Esophagus muscularis mucosa (tissue), 4 donors: ENCODE measurements around the gene PAIP1. TPM values are rescaled to one million over a fixed set of nuclear protein-coding genes. Genes with fewer than 3 reads are reported as not detected.
"Not testable (repeated sequence)": the region's sequence is repeated elsewhere in the genome, so short reads cannot be mapped to it uniquely, and the experiment has no call there.

Source experiments
- DNase-seq: peaks from one replicate; pipeline ENCODE4 v3.0.0-alpha.2; 2017; ENCODE audit errors: extremely low spot score
- H3K27ac ChIP-seq, 4 donors: fragments of 200-600 bp; sonication (generic); replicated peaks in 1 of 4; 1 replicate in 3 of 4; 2 replicates in 1 of 4; pipeline ENCODE4 v1.5.1; 2016 to 2019; ENCODE audit warnings: mild to moderate bottlenecking in 1 of 4
- H3K27me3 ChIP-seq, 4 donors: fragments of 200-600 bp; sonication (generic); one replicate each; pipeline versions ENCODE4 v1.5.1 to v1.6.0; 2016 to 2019
- H3K36me3 ChIP-seq, 4 donors: fragments of 200-600 bp; sonication (generic); one replicate each; pipeline ENCODE4 v1.5.1; 2016 to 2019
- H3K4me1 ChIP-seq, 4 donors: fragments of 200-600 bp; sonication (generic); one replicate each; pipeline ENCODE4 v1.5.1; 2016 to 2019
- H3K4me3 ChIP-seq, 4 donors: fragments of 200-600 bp; sonication (generic); 1 replicate in 2 of 4; 2 replicates in 2 of 4; pipeline ENCODE4 v1.5.1; 2016 to 2019; ENCODE audit warnings: mild to moderate bottlenecking in 4 of 4, moderate library complexity in 1 of 4
- H3K9me3 ChIP-seq, 4 donors: fragments of 200-600 bp; sonication (generic); 1 replicate in 3 of 4; 2 replicates in 1 of 4; pipeline ENCODE4 v1.5.1; 2016 to 2019
- CTCF ChIP-seq, 3 experiments: fragments of 200-600 bp in 2 of 3; fragments of 450-650 bp in 1 of 3; sonication (generic) in 2 of 3; IDR thresholded peaks; one replicate each; pipeline ENCODE4 v1.5.1; 2017 to 2019; ENCODE audit warnings: antibody characterized with exemption in 3 of 3, mild to moderate bottlenecking in 2 of 3, moderate library complexity in 1 of 3
- EP300 ChIP-seq: sonication (generic); formaldehyde crosslinking; IDR thresholded peaks from one replicate; pipeline ENCODE4 v1.6.1; 2017; ENCODE audit warnings: antibody characterized with exemption
- POLR2A ChIP-seq: fragments of 450-650 bp; IDR thresholded peaks from one replicate; pipeline ENCODE4 v1.6.1; 2017; ENCODE audit warnings: antibody characterized with exemption, moderate library complexity, mild to moderate bottlenecking, low read depth
- POLR2AphosphoS5 ChIP-seq, 2 donors: sonication (generic); formaldehyde crosslinking; IDR thresholded peaks; one replicate each; pipeline ENCODE4 v1.6.1; 2017; ENCODE audit warnings: antibody characterized with exemption in 2 of 2
- WGBS: methylation state at CpG from one replicate; pipeline ENCODE4 v1.1.5; 2018; 5-methylcytosine and 5-hydroxymethylcytosine counted together
- intact Hi-C: fragments of 100-400 bp; cut with DNase I; formaldehyde crosslinking; loops from one replicate; pipeline ENCODE4 v1.15.1; 2023
- total RNA-seq, 4 donors: library from RNA; depleted of rRNA; stranded (reverse); fragments of >200 nt; gene quantifications; one replicate each; pipeline versions ENCODE4 v1.1.0 to v1.2.1, GENCODE V29; 2016

Gene PAIP1
- total RNA-seq, 4 donors from 2014 or later: 81.4 to 135 (median 106) TPM

GRCh38 chr5:43602461-43603343 is 45.8 kb upstream of the PAIP1 start, which contains the start of gene NNT:
NNT (plus strand) TSS chr5:43603180; CDS start chr5:43609196, 6,016 bp downstream.
- under 1% methylated on average over 27 of the region's 60 CpGs for WGBS
- intact Hi-C loops: loop anchor here (1.0 kb wide), 1 partner anchor 46 kb away; no protein-coding TSS in a partner anchor
- peak; percentile 31 to 65 for TF ChIP-seq POLR2AphosphoS5 (IDR thresholded peaks at IDR 0.05)
- TF ChIP-seq CTCF (IDR thresholded peaks at IDR 0.05): no peak
- H3K27ac ChIP-seq: peak within 1 kb of the TSS; percentile 87 to 92 (median 90)
- H3K4me1 ChIP-seq: peaks cover 20 to 36% (median 30%) of the 10 kb centered on the region in 4 donors
- no peak for DNase-seq
- peak within 1 kb of the TSS; percentile 73 to 92 (median 80) for H3K4me3 ChIP-seq
- no peaks in the 10 kb centered on the region for H3K36me3 ChIP-seq
- no peaks in the 10 kb centered on the region for H3K9me3 ChIP-seq
- no peaks in the 10 kb centered on the region for H3K27me3 ChIP-seq

GRCh38 chr5:43601454-43602260 is 44.8 kb upstream of the PAIP1 start:
- peak overlapping the region; percentile 87 to 92 (median 90) for H3K27ac ChIP-seq
- peak overlapping the region; percentile 73 to 92 (median 80) for H3K4me3 ChIP-seq
- no peak for TF ChIP-seq CTCF (IDR thresholded peaks at IDR 0.05)
- no peak for TF ChIP-seq POLR2A
- TF ChIP-seq EP300: no peak
- TF ChIP-seq POLR2AphosphoS5 (IDR thresholded peaks at IDR 0.05): no peak
- H3K9me3 ChIP-seq: no peaks in the 10 kb centered on the region
- H3K4me1 ChIP-seq: peaks cover 17 to 36% (median 30%) of the 10 kb centered on the region in 4 donors
- no peaks in the 10 kb centered on the region for H3K27me3 ChIP-seq
- WGBS: 57% methylated on average over 8 of the region's 8 CpGs
- H3K36me3 ChIP-seq: no peaks in the 10 kb centered on the region
- intact Hi-C loops: no loop called here
- DNase-seq: no peak

- H3K27me3 ChIP-seq, H3K36me3 ChIP-seq, intact Hi-C loops, H3K9me3 ChIP-seq, H3K4me3 ChIP-seq, H3K27ac ChIP-seq, DNase-seq: not testable (repeated sequence)
- H3K4me1 ChIP-seq: peaks cover 11 to 25% (median 20%) of the 10 kb centered on the region in 4 donors
- WGBS: 100% methylated on average over 1 of the region's 1 CpG
These were observed 42.0 kb upstream of the PAIP1 start for GRCh38 chr5:43598927-43599326.

- no peak overlapping the region for H3K4me3 ChIP-seq
- peaks cover 0 to 3% (median 0%) of the 10 kb centered on the region in 4 donors for H3K4me1 ChIP-seq
- H3K27me3 ChIP-seq: no peaks in the 10 kb centered on the region
- H3K27ac ChIP-seq: no peak overlapping the region
- TF ChIP-seq POLR2AphosphoS5 (IDR thresholded peaks at IDR 0.05) (no peak), POLR2A (no peak), EP300 (no peak), CTCF (IDR thresholded peaks at IDR 0.05) (no peak)
- DNase-seq: no peak
- peaks cover 0 to 10% (median 0%) of the 10 kb centered on the region in 4 donors for H3K36me3 ChIP-seq
- H3K9me3 ChIP-seq: no peaks in the 10 kb centered on the region
- intact Hi-C loops: no loop called here
These were observed 35.5 kb upstream of the PAIP1 start for GRCh38 chr5:43592363-43592762.

- intact Hi-C loops: no loop called here
- TF ChIP-seq POLR2A (no peak), CTCF (IDR thresholded peaks at IDR 0.05) (no peak), EP300 (no peak), POLR2AphosphoS5 (IDR thresholded peaks at IDR 0.05) (no peak)
- H3K27me3 ChIP-seq: no peaks in the 10 kb centered on the region
- peaks cover 0 to 10% (median 0%) of the 10 kb centered on the region in 4 donors for H3K36me3 ChIP-seq
- peaks cover 0 to 3% (median 0%) of the 10 kb centered on the region in 4 donors for H3K4me1 ChIP-seq
- H3K27ac ChIP-seq: no peak overlapping the region
- DNase-seq: no peak
- no peak overlapping the region for H3K4me3 ChIP-seq
- H3K9me3 ChIP-seq: no peaks in the 10 kb centered on the region
These were observed 33.8 kb upstream of the PAIP1 start for GRCh38 chr5:43590700-43591099.
